Right lobe of liver (tissue), 4 donors: Measurements from ENCODE around the gene MAGIX.

ENCODE experiments used
- CTCF ChIP-seq, 4 donors: fragments of 200-600 bp in 3 of 4; fragments of 450-650 bp in 1 of 4; IDR thresholded peaks; one replicate each; pipeline versions ENCODE4 v1.5.1 to v1.8.0; 2016 to 2022; ENCODE audit warnings: antibody characterized with exemption in 4 of 4, mild to moderate bottlenecking in 2 of 4
- POLR2A ChIP-seq: fragments of 450-650 bp; IDR thresholded peaks from one replicate; pipeline ENCODE4 v1.6.1; 2017; ENCODE audit warnings: antibody characterized with exemption, mild to moderate bottlenecking
- donor health status: DM: no; HTN: no; CAD: no.
- donor health status: DM: no; HTN: no; CAD: no.
- donor health status: DM: no; HTN: yes; CAD: no.

DNA sequence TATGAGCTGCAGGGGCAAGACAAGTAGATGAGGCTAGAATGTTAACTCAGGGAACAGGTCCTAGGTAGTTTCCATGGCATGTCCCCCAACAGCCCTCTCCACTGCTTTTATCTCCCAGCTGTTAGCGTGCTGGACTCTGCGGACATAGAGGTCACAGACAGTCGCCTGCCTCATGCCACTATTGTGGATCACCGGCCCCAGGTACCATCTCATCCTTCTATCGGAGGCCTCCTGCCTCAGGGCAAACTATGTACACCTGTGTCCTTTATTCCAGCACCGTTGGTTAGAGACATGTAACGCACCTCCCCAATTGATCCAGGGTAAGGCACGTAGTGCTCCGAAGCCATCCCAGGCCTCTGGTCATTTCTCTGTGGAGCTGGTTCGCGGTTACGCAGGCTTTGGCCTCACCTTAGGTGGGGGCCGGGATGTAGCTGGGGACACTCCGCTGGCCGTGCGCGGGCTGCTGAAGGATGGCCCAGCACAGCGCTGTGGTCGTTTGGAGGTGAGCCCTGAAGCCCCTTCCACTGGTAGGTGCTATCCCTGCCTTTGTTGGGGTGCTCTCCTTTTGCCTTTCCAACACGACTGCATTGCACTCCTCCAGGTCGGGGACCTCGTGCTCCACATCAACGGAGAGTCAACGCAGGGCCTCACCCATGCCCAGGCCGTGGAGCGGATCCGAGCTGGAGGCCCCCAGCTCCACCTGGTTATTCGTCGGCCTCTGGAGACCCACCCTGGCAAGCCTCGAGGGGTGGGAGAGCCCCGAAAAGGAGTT is 2.2 kb downstream of the MAGIX start:
- TF ChIP-seq CTCF (IDR thresholded peaks at IDR 0.05) (no peak), POLR2A (no peak)
